Fibroblast of lung (primary cell): ENCODE measurements around the gene XYLT1. TPM values are rescaled to one million over a fixed set of nuclear protein-coding genes. Genes with fewer than 3 reads are reported as not detected.
"Not testable (repeated sequence)": the region's sequence is repeated elsewhere in the genome, so short reads cannot be mapped to it uniquely, and the experiment has no call there.

Experiments
- DNase-seq, 2 donors: peaks; one replicate each; pipeline versions ENCODE4 v3.0.0 to v3.0.0-alpha.2; 2010; ENCODE audit warnings: low read depth in 2 of 2
- H2AFZ ChIP-seq: 2 replicates; pipeline ENCODE4 v1.5.1; 2012; ENCODE audit warnings: low read length, control low read depth, inconsistent platforms
- H3K27ac ChIP-seq: 2 replicates; pipeline ENCODE4 v1.5.1; 2011; ENCODE audit warnings: low read length, control low read depth; ENCODE audit not compliant: insufficient read depth
- H3K27me3 ChIP-seq: 2 replicates; pipeline ENCODE4 v1.5.1; 2011; ENCODE audit warnings: mild to moderate bottlenecking, low read length; ENCODE audit not compliant: control insufficient read depth, insufficient read depth
- H3K36me3 ChIP-seq: 2 replicates; pipeline ENCODE4 v1.5.1; 2011; ENCODE audit warnings: low read length; ENCODE audit not compliant: control insufficient read depth, insufficient read depth
- H3K4me1 ChIP-seq: 2 replicates; pipeline ENCODE4 v1.5.1; 2011; ENCODE audit warnings: low read length; ENCODE audit not compliant: control insufficient read depth, insufficient read depth; ENCODE audit errors: extremely low read depth
- H3K4me2 ChIP-seq: 2 replicates; pipeline ENCODE4 v1.5.1; 2011; ENCODE audit warnings: low read length, control low read depth; ENCODE audit not compliant: insufficient read depth; ENCODE audit errors: extremely low read depth
- H3K4me3 ChIP-seq, 4 experiments: fragments of 200-600 bp in 1 of 4; sonication (generic) in 1 of 4; replicated peaks in 1 of 4; 2 replicates each; pipeline ENCODE4 v1.5.1; 2011 to 2016; ENCODE audit warnings: low read length in 4 of 4, low read depth in 3 of 4, mild to moderate bottlenecking in 3 of 4, control low read depth in 2 of 4, inconsistent platforms in 1 of 4, mixed read lengths in 1 of 4; ENCODE audit not compliant: insufficient read depth in 1 of 4; ENCODE audit errors: control extremely low read depth in 1 of 4
- H3K79me2 ChIP-seq: 2 replicates; pipeline ENCODE4 v1.5.1; 2012; ENCODE audit warnings: mild to moderate bottlenecking, low read length, inconsistent platforms; ENCODE audit not compliant: control insufficient read depth, insufficient read depth
- H3K9ac ChIP-seq: 2 replicates; pipeline ENCODE4 v1.5.1; 2011; ENCODE audit warnings: mild to moderate bottlenecking, low read length, control low read depth; ENCODE audit not compliant: insufficient read depth
- H3K9me3 ChIP-seq: 2 replicates; pipeline ENCODE4 v1.5.1; 2012; ENCODE audit warnings: low read depth, low read length; ENCODE audit not compliant: control insufficient read depth, insufficient read depth
- H4K20me1 ChIP-seq: 2 replicates; pipeline ENCODE4 v1.5.1; 2011; ENCODE audit warnings: low read length; ENCODE audit not compliant: control insufficient read depth, insufficient read depth; ENCODE audit errors: extremely low read depth
- CTCF ChIP-seq, 2 donors: IDR thresholded peaks in 1 of 2; conservative IDR thresholded peaks in 1 of 2; 1 replicate in 1 of 2; 2 replicates in 1 of 2; pipeline ENCODE4 v1.5.1; 2011 to 2012; ENCODE audit warnings: low read length in 2 of 2, control low read depth in 1 of 2, inconsistent platforms in 1 of 2, low read depth in 1 of 2, mild to moderate bottlenecking in 1 of 2
- EZH2 ChIP-seq: IDR thresholded peaks from 2 replicates; pipeline ENCODE4 v1.5.1; 2012; ENCODE audit warnings: low read length, control low read depth, mild to moderate bottlenecking; ENCODE audit errors: missing control alignments
- polyA plus RNA-seq, 2 donors: library from polyadenylated mRNA; depleted of rRNA in 1 of 2; stranded (reverse) in 1 of 2; unstranded in 1 of 2; fragments of >200 nt; gene quantifications; 2 replicates each; pipeline ENCODE4 v1.2.1, GENCODE V29; 2011 to 2012; ENCODE audit warnings: missing spikeins in 1 of 2
- total RNA-seq: library from RNA; depleted of rRNA; stranded (reverse); fragments of >200 nt; gene quantifications from 2 replicates; pipeline ENCODE4 v1.2.1, GENCODE V29; 2014

Gene XYLT1
- total and polyA plus RNA-seq, 2 donors (not counting 1 experiment from before 2014, with no cell fraction given), result 9.3 to 21.8 TPM

GRCh38 chr16:17411263-17411662, 59.5 kb downstream of the XYLT1 start:
- Histone ChIP-seq H4K20me1 (no peaks in the 10 kb centered on the region), H2AFZ (no peak overlapping the region), H3K9ac (no peak overlapping the region), H3K27ac (no peak overlapping the region), H3K4me2 (no peak overlapping the region), H3K4me1 (peaks cover 6% of the 10 kb centered on the region), H3K9me3 (no peaks in the 10 kb centered on the region), H3K27me3 (no peaks in the 10 kb centered on the region), H3K79me2 (peaks cover 4% of the 10 kb centered on the region), H3K36me3 (no peaks in the 10 kb centered on the region), H3K4me3 (no peak overlapping the region)
- DNase-seq, result no peak
- TF ChIP-seq CTCF (conservative IDR thresholded peaks at IDR 0.05 in 1 of 2, IDR thresholded peaks at IDR 0.05 in 1 of 2; ENCODE audit: low read depth in 1 of 2, low read length in 2 of 2), result no peak
- TF ChIP-seq EZH2, result no peak

DNA sequence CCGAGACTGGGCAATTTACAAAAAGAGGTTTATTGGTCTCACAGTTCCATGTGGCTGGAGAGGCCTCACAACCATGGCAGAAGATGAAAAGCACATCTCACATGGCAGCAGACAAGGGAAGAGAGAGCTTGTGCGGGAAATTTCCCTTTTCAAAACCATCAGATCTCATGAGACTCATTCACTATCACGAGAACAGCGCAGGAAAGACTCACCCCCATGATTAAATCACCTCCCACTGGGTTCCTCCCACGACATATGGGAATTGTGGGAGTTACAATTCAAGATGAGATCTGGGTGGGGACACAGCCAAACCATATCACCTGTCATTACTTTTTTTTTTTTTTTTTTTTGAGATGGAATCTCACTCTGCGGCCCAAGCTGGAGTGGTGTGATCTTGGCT, 60.4 kb downstream of the XYLT1 start:
- H3K36me3 ChIP-seq, H3K4me3 ChIP-seq, H3K79me2 ChIP-seq, H3K9ac ChIP-seq, H4K20me1 ChIP-seq, H3K4me2 ChIP-seq, H3K9me3 ChIP-seq, H3K27ac ChIP-seq, DNase-seq, H3K27me3 ChIP-seq, H2AFZ ChIP-seq: not testable (repeated sequence)
- H3K4me1 ChIP-seq, result peaks cover 10% of the 10 kb centered on the region

- H2AFZ ChIP-seq, result no peak overlapping the region
- H3K4me3 ChIP-seq, result no peak overlapping the region
- H3K36me3 ChIP-seq, result no peaks in the 10 kb centered on the region
- no peaks in the 10 kb centered on the region for H4K20me1 ChIP-seq
- H3K9me3 ChIP-seq, result no peaks in the 10 kb centered on the region
- TF ChIP-seq CTCF (conservative IDR thresholded peaks at IDR 0.05 in 1 of 2, IDR thresholded peaks at IDR 0.05 in 1 of 2; ENCODE audit: low read depth in 1 of 2, low read length in 2 of 2) (no peak), EZH2 (no peak)
- no peaks in the 10 kb centered on the region for H3K27me3 ChIP-seq
- no peak for DNase-seq
- H3K79me2 ChIP-seq, result no peaks in the 10 kb centered on the region
- no peak overlapping the region for H3K4me2 ChIP-seq
- peaks cover 13% of the 10 kb centered on the region for H3K4me1 ChIP-seq
- no peak overlapping the region for H3K9ac ChIP-seq
- no peak overlapping the region for H3K27ac ChIP-seq
These were observed 60.9 kb downstream of the XYLT1 start for GRCh38 chr16:17409894-17410293.
